Astrocyte of the cerebellum (primary cell): ENCODE measurements around the gene GLI1.
"Not testable (repeated sequence)": the region's sequence is repeated elsewhere in the genome, so short reads cannot be mapped to it uniquely, and the experiment has no call there.

Experiments
- DNase-seq: peaks from one replicate; pipeline ENCODE4 v3.0.0-alpha.2; 2011; ENCODE audit warnings: low read depth
- H3K4me3 ChIP-seq: 2 replicates; pipeline ENCODE4 v1.5.1; 2011; ENCODE audit warnings: mild to moderate bottlenecking, low read depth, low read length, moderate library complexity
- in situ Hi-C: cut with HindIII; loops from 2 replicates; pipeline ENCODE4 v1.10.0; 2017; ENCODE audit warnings: low sequenced_read_pairs
- TF ChIP-seq, protein P1 (sequence below): IDR thresholded peaks from 2 replicates; pipeline ENCODE4 v1.5.1; 2012; ENCODE audit warnings: low read length, low read depth, moderate library complexity, mild to moderate bottlenecking; ENCODE audit errors: missing control alignments

Gene GLI1

GRCh38 chr12:57459750-57460467, at the start of gene GLI1:
TSS of gene GLI1 (plus strand) at chr12:57459785. CDS start at chr12:57463692, 3,907 bp downstream.
- TF ChIP-seq, protein P1, sequence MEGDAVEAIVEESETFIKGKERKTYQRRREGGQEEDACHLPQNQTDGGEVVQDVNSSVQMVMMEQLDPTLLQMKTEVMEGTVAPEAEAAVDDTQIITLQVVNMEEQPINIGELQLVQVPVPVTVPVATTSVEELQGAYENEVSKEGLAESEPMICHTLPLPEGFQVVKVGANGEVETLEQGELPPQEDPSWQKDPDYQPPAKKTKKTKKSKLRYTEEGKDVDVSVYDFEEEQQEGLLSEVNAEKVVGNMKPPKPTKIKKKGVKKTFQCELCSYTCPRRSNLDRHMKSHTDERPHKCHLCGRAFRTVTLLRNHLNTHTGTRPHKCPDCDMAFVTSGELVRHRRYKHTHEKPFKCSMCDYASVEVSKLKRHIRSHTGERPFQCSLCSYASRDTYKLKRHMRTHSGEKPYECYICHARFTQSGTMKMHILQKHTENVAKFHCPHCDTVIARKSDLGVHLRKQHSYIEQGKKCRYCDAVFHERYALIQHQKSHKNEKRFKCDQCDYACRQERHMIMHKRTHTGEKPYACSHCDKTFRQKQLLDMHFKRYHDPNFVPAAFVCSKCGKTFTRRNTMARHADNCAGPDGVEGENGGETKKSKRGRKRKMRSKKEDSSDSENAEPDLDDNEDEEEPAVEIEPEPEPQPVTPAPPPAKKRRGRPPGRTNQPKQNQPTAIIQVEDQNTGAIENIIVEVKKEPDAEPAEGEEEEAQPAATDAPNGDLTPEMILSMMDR, result no peak
- in situ Hi-C loops, result loop anchor here (25.0 kb wide), 1 partner anchor 148 kb away; no protein-coding TSS in a partner anchor
- DNase-seq, result peak; percentile 26
- H3K4me3 ChIP-seq, result peak within 1 kb of the TSS; percentile 51

- TF ChIP-seq, protein P1, result no peak
- DNase-seq, result no peak
- no peak overlapping the region for H3K4me3 ChIP-seq
- in situ Hi-C loops, result no loop called here
Observed at GRCh38 chr12:57410534-57410933, 49.1 kb upstream of the GLI1 start.

- in situ Hi-C loops, DNase-seq, H3K4me3 ChIP-seq: not testable (repeated sequence)
Observed at GRCh38 chr12:57414160-57414559, 45.4 kb upstream of the GLI1 start.

- no peak overlapping the region for H3K4me3 ChIP-seq
- DNase-seq, result no peak
- in situ Hi-C loops, result no loop called here
- TF ChIP-seq, protein P1, result no peak
Observed at GRCh38 chr12:57415088-57415487, 44.5 kb upstream of the GLI1 start.

DNA sequence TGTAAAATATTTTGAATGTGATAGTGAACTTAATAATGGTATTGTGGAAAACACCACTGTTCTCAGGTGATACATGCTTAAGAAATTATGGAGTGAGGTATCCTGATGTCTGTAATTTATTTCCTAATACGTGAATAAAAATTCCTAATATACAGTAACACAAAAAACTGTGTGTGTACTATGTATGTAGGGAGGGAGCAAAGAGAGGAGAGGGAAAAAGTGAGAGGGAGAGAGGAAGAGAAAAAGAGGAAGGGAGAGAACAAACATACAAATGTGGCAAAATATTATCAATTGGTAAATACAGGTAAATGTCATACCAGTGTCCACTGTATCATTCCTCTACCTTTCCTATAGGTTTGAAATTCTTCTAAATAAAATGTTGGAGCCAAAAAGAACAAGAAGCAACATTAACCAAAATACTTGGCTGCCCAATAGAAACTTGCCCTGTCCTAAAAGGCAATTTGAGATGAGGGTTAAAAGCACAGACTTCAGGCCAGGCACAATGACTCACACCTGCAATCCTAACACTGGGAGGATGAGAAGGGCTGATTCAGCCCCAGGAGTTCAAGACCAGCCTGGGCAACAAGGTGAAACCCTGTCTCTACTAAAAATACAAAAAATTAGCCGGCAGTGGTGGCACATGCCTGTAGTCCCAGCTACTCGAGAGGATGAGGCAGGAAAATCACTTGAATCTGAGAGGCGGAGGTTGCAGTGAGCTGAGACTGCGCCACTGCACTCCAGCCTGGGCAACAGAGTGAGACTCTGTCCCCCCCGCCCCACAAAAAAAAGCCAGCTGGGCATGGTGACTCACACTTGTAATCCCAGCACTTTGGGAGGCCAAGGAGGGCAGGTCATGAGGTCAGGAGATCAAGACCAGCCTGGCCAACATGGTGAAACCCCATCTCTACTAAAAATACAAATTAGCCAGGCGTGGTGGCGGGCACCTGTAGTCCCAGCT, 43.3 kb upstream of the GLI1 start:
- no peak overlapping the region for H3K4me3 ChIP-seq
- DNase-seq, result no peak
- TF ChIP-seq, protein P1, result no peak
- in situ Hi-C loops, result no loop called here

DNA sequence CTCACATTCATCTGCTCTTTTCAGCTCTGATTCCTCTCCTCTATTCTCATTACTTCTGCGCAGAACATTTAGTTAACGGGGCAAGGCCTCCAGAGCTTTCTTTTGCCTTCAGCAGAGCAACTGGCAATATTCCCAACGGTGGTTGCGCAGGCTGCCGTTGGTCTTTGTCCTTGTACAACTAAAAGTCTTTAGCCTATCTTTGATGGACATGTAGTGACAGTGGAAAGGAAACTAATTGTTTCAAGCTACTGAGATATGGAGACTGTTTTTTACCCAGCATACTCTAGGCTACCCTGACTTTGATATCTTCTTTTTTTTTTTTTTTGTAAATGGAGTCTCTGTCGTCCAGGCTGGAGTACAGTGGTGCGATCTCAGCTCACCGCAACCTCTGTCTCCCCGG, 41.3 kb upstream of the GLI1 start:
- in situ Hi-C loops, result no loop called here
- DNase-seq, result no peak
- no peak overlapping the region for H3K4me3 ChIP-seq
- TF ChIP-seq, protein P1, result no peak
